Natural killer cell (primary cell): ENCODE measurements around the gene GGTA1. TPM values are rescaled to one million over a fixed set of nuclear protein-coding genes. Genes with fewer than 3 reads are reported as not detected.
A peak's percentile ranks its signal among the peaks of the same experiment; 100 is the strongest.
"Not testable (repeated sequence)": the region's sequence is repeated elsewhere in the genome, so short reads cannot be mapped to it uniquely, and the experiment has no call there.

Experiments
- ATAC-seq, 3 donors: fragments of 150-1000 bp in 2 of 3; fragments of 200-7000 bp in 1 of 3; cut with Tn5 transposase; 1 replicate in 1 of 3; 2 replicates in 2 of 3; pipeline ENCODE4 v1.10.0; 2021; ENCODE audit warnings: mild to moderate bottlenecking in 2 of 3, moderate library complexity in 2 of 3
- DNase-seq, 2 donors: peaks; one replicate each; pipeline versions ENCODE4 v3.0.0 to v3.0.0-alpha.2; 2013 to 2021; ENCODE audit warnings: mixed read lengths in 1 of 2
- H3K27ac ChIP-seq: one replicate; pipeline ENCODE4 v1.5.1; 2013; ENCODE audit warnings: mild to moderate bottlenecking, low read length
- H3K27me3 ChIP-seq: one replicate; pipeline ENCODE4 v1.6.1; 2013; ENCODE audit warnings: low read length; ENCODE audit not compliant: control insufficient read depth, insufficient read depth
- H3K36me3 ChIP-seq: one replicate; pipeline ENCODE4 v1.6.1; 2013; ENCODE audit warnings: low read length; ENCODE audit not compliant: control insufficient read depth, insufficient read depth
- H3K4me1 ChIP-seq: one replicate; pipeline ENCODE4 v1.6.1; 2013; ENCODE audit warnings: low read length; ENCODE audit not compliant: control insufficient read depth, insufficient read depth
- H3K4me3 ChIP-seq: one replicate; pipeline ENCODE4 v1.5.1; 2013; ENCODE audit warnings: low read length
- H3K9me3 ChIP-seq: one replicate; pipeline ENCODE4 v1.6.1; 2013; ENCODE audit warnings: low read length; ENCODE audit not compliant: control insufficient read depth, insufficient read depth
- H3K27ac Mint-ChIP-seq, 2 donors: one replicate each; pipeline ENCODE4 v1.8.0; 2022; ENCODE audit warnings: mild to moderate bottlenecking in 2 of 2, mixed read lengths in 2 of 2, moderate library complexity in 1 of 2
- H3K27me3 Mint-ChIP-seq, 2 donors: one replicate each; pipeline ENCODE4 v1.8.0; 2022; ENCODE audit warnings: low read depth in 2 of 2, mixed read lengths in 2 of 2
- H3K36me3 Mint-ChIP-seq: one replicate; pipeline ENCODE4 v1.8.0; 2022; ENCODE audit warnings: mixed read lengths
- H3K4me1 Mint-ChIP-seq, 2 donors: one replicate each; pipeline ENCODE4 v1.8.0; 2022; ENCODE audit warnings: mixed read lengths in 2 of 2
- H3K4me3 Mint-ChIP-seq: one replicate; pipeline ENCODE4 v1.8.0; 2022; ENCODE audit warnings: mild to moderate bottlenecking, moderate library complexity, mixed read lengths
- H3K9me3 Mint-ChIP-seq, 2 donors: one replicate each; pipeline ENCODE4 v1.8.0; 2022; ENCODE audit warnings: mixed read lengths in 2 of 2
- CTCF ChIP-seq: fragments of 200-600 bp; IDR thresholded peaks from one replicate; pipeline ENCODE4 v1.8.0; 2022; ENCODE audit warnings: antibody characterized with exemption
- WGBS: methylation state at CpG from one replicate; pipeline ENCODE4 v1.1.7; 2013; ENCODE audit warnings: missing lambda C conversion rate; ENCODE audit not compliant: insufficient coverage; 5-methylcytosine and 5-hydroxymethylcytosine counted together
- intact Hi-C: fragments of 100-400 bp; cut with micrococcal nuclease; formaldehyde crosslinking; loops from one replicate; pipeline ENCODE4 v1.14.2; 2022
- total RNA-seq, 4 donors: library from RNA; stranded (reverse); fragments of 120-200 nt in 1 of 4; gene quantifications; one replicate each; pipeline versions ENCODE4 v1.2.3 to v1.2.4, GENCODE V29; 2013 to 2022

GGTA1 gene
- total RNA-seq, 3 donors from 2014 or later (not counting 1 experiment from before 2014, with no cell fraction given) = 0.23 to 0.87 (median 0.55) TPM

GRCh38 chr9:121464968-121465367 is 34.7 kb downstream of the GGTA1 start:
- Mint-ChIP-seq H3K9me3 (no peaks in the 10 kb centered on the region), H3K27ac (no peak overlapping the region), H3K27me3 (peaks cover 19 to 26% of the 10 kb centered on the region in 2 donors), H3K36me3 (no peaks in the 10 kb centered on the region), H3K4me3 (no peak overlapping the region), H3K4me1 (no peaks in the 10 kb centered on the region)
- WGBS = 71% methylated on average over 4 of the region's 4 CpGs
- intact Hi-C loops = no loop called here
- no peak overlapping the region for H3K4me3 ChIP-seq
- no peak for ATAC-seq
- no peak for DNase-seq
- H3K27ac ChIP-seq = no peak overlapping the region
- H3K9me3 ChIP-seq = no peaks in the 10 kb centered on the region
- no peak for TF ChIP-seq CTCF
- no peaks in the 10 kb centered on the region for H3K36me3 ChIP-seq
- no peaks in the 10 kb centered on the region for H3K4me1 ChIP-seq
- no peaks in the 10 kb centered on the region for H3K27me3 ChIP-seq

- no peak overlapping the region for H3K27ac ChIP-seq
- intact Hi-C loops = no loop called here
- Mint-ChIP-seq H3K9me3 (no peaks in the 10 kb centered on the region), H3K36me3 (no peaks in the 10 kb centered on the region), H3K4me1 (no peaks in the 10 kb centered on the region), H3K27me3 (peaks cover 19 to 29% of the 10 kb centered on the region in 2 donors), H3K4me3 (no peak overlapping the region), H3K27ac (no peak overlapping the region)
- WGBS = 61% methylated on average over 6 of the region's 10 CpGs
- no peak overlapping the region for H3K4me3 ChIP-seq
- no peaks in the 10 kb centered on the region for H3K36me3 ChIP-seq
- peak in 1 of 2 donors; percentile 14 for DNase-seq
- H3K4me1 ChIP-seq = no peaks in the 10 kb centered on the region
- no peaks in the 10 kb centered on the region for H3K9me3 ChIP-seq
- peak; percentile 55 for TF ChIP-seq CTCF
- peak in 2 of 3 donors; percentile 45 to 47 for ATAC-seq
- H3K27me3 ChIP-seq = peaks cover 3% of the 10 kb centered on the region
Observed at GRCh38 chr9:121463026-121463807, 36.4 kb downstream of the GGTA1 start.

- peaks cover 17 to 19% of the 10 kb centered on the region in 2 donors for H3K27me3 Mint-ChIP-seq
Observed at GRCh38 chr9:121459513-121459912, 40.1 kb downstream of the GGTA1 start.

GRCh38 chr9:121458449-121458848 is 41.2 kb downstream of the GGTA1 start:
- not testable (repeated sequence) for ATAC-seq
- H3K27me3 Mint-ChIP-seq = peaks cover 17 to 19% of the 10 kb centered on the region in 2 donors

More at GRCh38 chr9:121459513-121459912, 40.1 kb downstream of the GGTA1 start:
- Histone ChIP-seq H3K27ac (no peak overlapping the region), H3K4me3 (no peak overlapping the region), H3K36me3 (no peaks in the 10 kb centered on the region), H3K27me3 (peaks cover 3% of the 10 kb centered on the region), H3K9me3 (no peaks in the 10 kb centered on the region), H3K4me1 (peaks cover 4% of the 10 kb centered on the region)
- TF ChIP-seq CTCF = no peak
- Mint-ChIP-seq H3K9me3 (no peaks in the 10 kb centered on the region), H3K36me3 (no peaks in the 10 kb centered on the region), H3K27ac (no peak overlapping the region), H3K4me3 (no peak overlapping the region), H3K4me1 (peaks cover 0 to 7% of the 10 kb centered on the region in 2 donors)
- DNase-seq (no peak), ATAC-seq (no peak)
- WGBS = 52% methylated on average over 1 of the region's 1 CpG
- intact Hi-C loops = no loop called here

More at GRCh38 chr9:121458449-121458848, 41.2 kb downstream of the GGTA1 start:
- H3K4me3 ChIP-seq, H3K4me1 ChIP-seq, H3K9me3 Mint-ChIP-seq, intact Hi-C loops, H3K27ac Mint-ChIP-seq, DNase-seq, H3K4me1 Mint-ChIP-seq, H3K36me3 ChIP-seq, H3K9me3 ChIP-seq, H3K27me3 ChIP-seq, H3K36me3 Mint-ChIP-seq, H3K4me3 Mint-ChIP-seq, H3K27ac ChIP-seq: not testable (repeated sequence)
- 92% methylated on average over 4 of the region's 4 CpGs for WGBS
